HFFc6 (cell line): ENCODE measurements around the gene ARRDC4. TPM values are rescaled to one million over a fixed set of nuclear protein-coding genes. Genes with fewer than 3 reads are reported as not detected.
A peak's percentile ranks its signal among the peaks of the same experiment; 100 is the strongest.

Experiments used
- DNase-seq: peaks from one replicate; pipeline ENCODE4 v3.0.0-alpha.2; 2018
- H3K27ac Mint-ChIP-seq: 2 replicates; pipeline ENCODE4 v1.8.0; 2020; ENCODE audit warnings: mild to moderate bottlenecking, mixed read lengths
- H3K27me3 Mint-ChIP-seq: 2 replicates; pipeline ENCODE4 v1.8.0; 2021; ENCODE audit warnings: mild to moderate bottlenecking, moderate library complexity, mixed read lengths; ENCODE audit not compliant: insufficient read depth
- H3K36me3 Mint-ChIP-seq: 2 replicates; pipeline ENCODE4 v1.8.0; 2021; ENCODE audit warnings: low read depth, mixed read lengths
- H3K4me1 Mint-ChIP-seq: 2 replicates; pipeline ENCODE4 v1.8.0; 2020; ENCODE audit warnings: low read depth, mixed read lengths
- H3K4me3 Mint-ChIP-seq: 2 replicates; pipeline ENCODE4 v1.8.0; 2020; ENCODE audit warnings: mild to moderate bottlenecking, moderate library complexity, mixed read lengths
- H3K9me3 Mint-ChIP-seq: 2 replicates; pipeline ENCODE4 v1.8.0; 2020; ENCODE audit warnings: mild to moderate bottlenecking, mixed read lengths
- CTCF ChIP-seq: fragments of 200-600 bp; sonication (generic); IDR thresholded peaks from 2 replicates; pipeline ENCODE4 v1.5.0; 2021; ENCODE audit warnings: antibody characterized with exemption, mild to moderate bottlenecking
- total RNA-seq, 6 experiments: library from RNA; stranded (reverse); fragmentation: NEBNext Ultra II Directional; extraction: Animal tissue kit (Norgen Biotek cat#: 25700); gene quantifications; 2 replicates in 1 of 6; 3 replicates in 5 of 6; pipeline ENCODE4 v1.2.3, GENCODE V29; 2021

Gene ARRDC4
- total RNA-seq, 6 experiments from 2014 or later: 20.2 to 60.1 (median 23.8) TPM

GRCh38 chr15:97989299-97989698 is 28.8 kb downstream of the ARRDC4 start:
- H3K27me3 Mint-ChIP-seq: no peaks in the 10 kb centered on the region
- peaks cover 27% of the 10 kb centered on the region for H3K4me1 Mint-ChIP-seq
- H3K27ac Mint-ChIP-seq: no peak overlapping the region
- DNase-seq: no peak
- peaks cover 22% of the 10 kb centered on the region for H3K9me3 Mint-ChIP-seq
- no peak overlapping the region for H3K4me3 Mint-ChIP-seq
- no peak for TF ChIP-seq CTCF
- H3K36me3 Mint-ChIP-seq: peaks cover 21% of the 10 kb centered on the region

GRCh38 chr15:97991972-97992541 is 31.6 kb downstream of the ARRDC4 start:
- Mint-ChIP-seq H3K4me3 (no peak overlapping the region), H3K9me3 (peaks cover 10% of the 10 kb centered on the region), H3K36me3 (peaks cover 9% of the 10 kb centered on the region; the same call in 1 of the 2 replicates), H3K4me1 (peaks cover 40% of the 10 kb centered on the region), H3K27ac (no peak overlapping the region), H3K27me3 (no peaks in the 10 kb centered on the region)
- DNase-seq: no peak
- no peak for TF ChIP-seq CTCF

GRCh38 chr15:97992823-97993222 is 32.3 kb downstream of the ARRDC4 start:
- H3K27ac Mint-ChIP-seq: peak overlapping the region; percentile 70
- H3K4me3 Mint-ChIP-seq: peak overlapping the region; percentile 35
- DNase-seq: no peak
- H3K9me3 Mint-ChIP-seq: peaks cover 4% of the 10 kb centered on the region
- H3K4me1 Mint-ChIP-seq: peaks cover 41% of the 10 kb centered on the region
- peaks cover 4% of the 10 kb centered on the region; the same call in 1 of the 2 replicates for H3K36me3 Mint-ChIP-seq
- no peak for TF ChIP-seq CTCF
- H3K27me3 Mint-ChIP-seq: no peaks in the 10 kb centered on the region

- Mint-ChIP-seq H3K36me3 (no peaks in the 10 kb centered on the region), H3K27ac (peak overlapping the region; percentile 70), H3K4me3 (peak overlapping the region; percentile 35), H3K4me1 (peaks cover 46% of the 10 kb centered on the region), H3K27me3 (no peaks in the 10 kb centered on the region), H3K9me3 (no peaks in the 10 kb centered on the region)
- TF ChIP-seq CTCF: no peak
- peak; percentile 84 for DNase-seq
Observed at GRCh38 chr15:97993310-97993738, 32.8 kb downstream of the ARRDC4 start.

- H3K36me3 Mint-ChIP-seq: no peaks in the 10 kb centered on the region
- no peak overlapping the region for H3K4me3 Mint-ChIP-seq
- no peak for DNase-seq
- H3K9me3 Mint-ChIP-seq: no peaks in the 10 kb centered on the region
- no peak for TF ChIP-seq CTCF
- H3K4me1 Mint-ChIP-seq: peaks cover 52% of the 10 kb centered on the region
- no peaks in the 10 kb centered on the region for H3K27me3 Mint-ChIP-seq
- no peak overlapping the region for H3K27ac Mint-ChIP-seq
Observed at GRCh38 chr15:97994236-97994635, 33.7 kb downstream of the ARRDC4 start.
